NCI-H2171 treated with DMSO at 0.1 percent for 48 hours (cell line): ENCODE results near the gene PHF20.
"Not testable (repeated sequence)": the region's sequence is repeated elsewhere in the genome, so short reads cannot be mapped to it uniquely, and the experiment has no call there.

Experiments used
- DNase-seq: peaks from one replicate; lab custom pipeline; 2025; lab: John Stamatoyannopoulos, UW

The PHF20 gene

GRCh38 chr20:35839904-35840303 lies 68.1 kb downstream of the PHF20 start:
- DNase-seq = no peak

- DNase-seq = no peak
These were observed 68.6 kb downstream of the PHF20 start for GRCh38 chr20:35840421-35840820.

DNA sequence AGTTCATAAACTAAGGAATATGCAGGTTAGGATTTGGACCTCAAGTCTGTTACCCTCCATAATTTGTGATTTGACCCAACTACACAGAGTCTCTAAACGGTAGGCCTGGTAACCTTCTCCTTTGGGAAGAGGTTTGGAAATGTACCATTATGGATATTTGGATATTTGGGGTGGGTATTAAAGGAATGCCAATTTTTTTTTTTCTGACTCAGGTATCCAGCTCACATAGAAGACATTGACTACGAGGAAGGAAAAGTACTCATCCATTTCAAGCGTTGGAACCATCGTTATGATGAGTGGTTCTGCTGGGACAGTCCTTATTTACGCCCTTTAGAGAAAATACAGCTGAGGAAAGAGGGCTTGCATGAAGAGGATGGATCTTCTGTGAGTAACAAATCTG lies 70.5 kb downstream of the PHF20 start:
- DNase-seq = no peak

GRCh38 chr20:35843894-35844293 lies 72.1 kb downstream of the PHF20 start:
- DNase-seq = not testable (repeated sequence)

DNA sequence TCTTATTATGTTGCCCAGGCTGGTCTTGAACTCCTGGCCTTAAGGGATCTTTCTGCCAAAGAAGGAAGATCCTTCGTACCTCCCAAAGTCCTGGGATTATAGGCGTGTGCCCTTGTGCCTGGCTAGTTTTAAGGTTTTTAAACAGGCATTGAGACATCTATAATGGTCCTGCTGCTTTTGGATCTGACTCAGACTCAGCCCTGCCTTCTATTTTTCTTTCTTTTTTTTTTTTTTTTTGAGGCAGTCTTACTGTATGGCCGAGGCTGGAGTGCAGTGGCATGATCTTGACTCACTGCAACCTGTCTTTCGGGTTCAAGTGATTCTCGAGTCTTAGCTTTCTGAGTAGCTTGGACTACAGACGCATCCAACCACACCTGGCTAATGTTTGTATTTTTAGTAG lies 73.7 kb downstream of the PHF20 start:
- DNase-seq = no peak

DNA sequence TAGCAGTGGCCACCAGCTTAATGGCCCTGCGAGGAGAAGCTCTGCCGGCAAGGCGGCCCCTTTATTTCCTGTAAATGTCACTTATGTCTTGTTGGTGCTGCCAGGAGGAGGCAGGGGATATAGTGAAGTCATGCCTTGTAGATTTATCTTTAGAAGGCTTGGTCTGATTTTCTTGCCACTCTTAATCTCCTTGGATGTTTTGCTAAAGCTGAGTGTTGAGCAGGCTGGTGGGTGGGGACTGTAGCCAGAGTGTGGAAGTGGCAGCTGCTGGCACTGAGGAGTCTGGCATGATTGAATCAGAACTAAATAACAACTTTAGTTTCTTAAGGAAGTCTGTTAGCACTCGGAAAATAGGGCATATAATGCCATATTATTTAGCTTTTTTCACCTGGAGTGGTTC lies 77.9 kb downstream of the PHF20 start:
- DNase-seq = no peak

- DNase-seq = not testable (repeated sequence)
These were observed 79.8 kb downstream of the PHF20 start for GRCh38 chr20:35851659-35852058.

DNA sequence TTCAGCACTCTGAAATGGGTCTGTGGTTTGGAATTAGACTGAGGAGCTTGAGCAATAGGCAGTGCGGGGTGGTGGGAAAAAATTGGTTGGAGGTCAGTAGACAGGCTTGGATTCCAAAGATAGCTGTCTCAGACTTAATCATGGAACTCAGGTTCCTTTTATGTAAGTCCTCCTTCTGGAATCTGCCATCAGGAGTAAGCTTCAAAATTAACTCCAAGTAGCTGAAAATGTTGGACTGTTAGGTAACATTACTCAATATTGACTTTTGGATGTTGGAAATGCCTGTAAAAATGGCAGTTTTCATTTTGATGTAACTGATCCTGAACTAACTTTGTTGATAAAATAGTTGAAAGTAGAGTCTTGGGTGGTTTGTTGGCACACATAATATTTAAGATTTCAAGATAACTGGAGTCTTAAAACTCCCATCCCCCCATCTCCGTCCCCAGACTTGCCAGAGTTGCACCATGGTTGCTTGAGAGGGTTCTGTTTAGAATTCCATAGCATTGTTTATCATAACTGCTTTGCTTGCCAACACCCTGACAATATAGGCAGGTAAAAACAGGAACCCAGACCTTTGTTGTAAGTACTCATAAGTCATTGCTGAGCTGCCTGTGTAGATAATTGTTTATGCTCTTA lies 83.0 kb downstream of the PHF20 start:
- DNase-seq = no peak

- not testable (repeated sequence) for DNase-seq
These were observed 83.8 kb downstream of the PHF20 start for GRCh38 chr20:35855641-35856040.

GRCh38 chr20:35856866-35857265 lies 85.1 kb downstream of the PHF20 start:
- DNase-seq = no peak

- DNase-seq = no peak
These were observed 94.8 kb downstream of the PHF20 start for GRCh38 chr20:35866418-35867202.

GRCh38 chr20:35870541-35871258 lies 98.9 kb downstream of the PHF20 start:
- DNase-seq = no peak

- no peak for DNase-seq
These were observed 99.5 kb downstream of the PHF20 start for GRCh38 chr20:35871259-35871771.

DNA sequence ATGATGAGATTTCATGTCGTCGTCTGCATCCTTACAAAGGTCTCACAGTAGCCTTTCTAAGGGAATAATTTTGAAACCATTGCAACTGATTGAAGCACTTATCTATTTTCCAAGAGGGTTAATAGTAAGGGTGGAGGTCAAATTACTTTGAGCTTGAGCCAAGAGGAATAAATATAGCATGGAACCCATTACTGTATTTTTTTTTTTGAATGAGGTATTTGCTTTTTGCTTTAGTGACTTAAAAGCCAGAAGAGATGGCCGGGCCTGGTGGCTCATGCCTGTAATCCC lies 104.2 kb downstream of the PHF20 start:
- no peak for DNase-seq

DNA sequence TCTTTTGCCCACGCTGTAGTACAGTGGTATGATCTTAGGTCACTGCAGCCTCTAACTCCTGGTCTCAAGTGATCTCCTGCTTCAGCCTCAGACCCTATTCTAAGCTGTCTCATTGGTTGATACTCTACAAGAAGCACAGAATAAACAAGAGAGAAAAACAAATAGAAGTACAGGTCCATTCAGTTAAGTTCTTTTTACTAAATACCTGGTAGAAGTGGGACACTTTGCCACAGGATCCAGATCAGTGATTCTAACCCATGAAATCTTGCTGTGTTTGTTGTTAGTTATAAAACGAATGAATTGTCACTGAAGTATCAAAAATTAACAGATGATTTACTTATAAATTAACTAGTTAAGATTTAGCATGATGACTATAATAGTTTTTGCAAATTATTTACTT lies 105.8 kb downstream of the PHF20 start:
- DNase-seq = no peak

- DNase-seq = no peak
These were observed 106.4 kb downstream of the PHF20 start for GRCh38 chr20:35878113-35878625.

- DNase-seq = no peak
These were observed 109.9 kb downstream of the PHF20 start for GRCh38 chr20:35881676-35882075.

GRCh38 chr20:35882427-35883161 lies 110.8 kb downstream of the PHF20 start:
- not testable (repeated sequence) for DNase-seq

GRCh38 chr20:35883336-35883777 lies 111.5 kb downstream of the PHF20 start:
- DNase-seq = no peak

DNA sequence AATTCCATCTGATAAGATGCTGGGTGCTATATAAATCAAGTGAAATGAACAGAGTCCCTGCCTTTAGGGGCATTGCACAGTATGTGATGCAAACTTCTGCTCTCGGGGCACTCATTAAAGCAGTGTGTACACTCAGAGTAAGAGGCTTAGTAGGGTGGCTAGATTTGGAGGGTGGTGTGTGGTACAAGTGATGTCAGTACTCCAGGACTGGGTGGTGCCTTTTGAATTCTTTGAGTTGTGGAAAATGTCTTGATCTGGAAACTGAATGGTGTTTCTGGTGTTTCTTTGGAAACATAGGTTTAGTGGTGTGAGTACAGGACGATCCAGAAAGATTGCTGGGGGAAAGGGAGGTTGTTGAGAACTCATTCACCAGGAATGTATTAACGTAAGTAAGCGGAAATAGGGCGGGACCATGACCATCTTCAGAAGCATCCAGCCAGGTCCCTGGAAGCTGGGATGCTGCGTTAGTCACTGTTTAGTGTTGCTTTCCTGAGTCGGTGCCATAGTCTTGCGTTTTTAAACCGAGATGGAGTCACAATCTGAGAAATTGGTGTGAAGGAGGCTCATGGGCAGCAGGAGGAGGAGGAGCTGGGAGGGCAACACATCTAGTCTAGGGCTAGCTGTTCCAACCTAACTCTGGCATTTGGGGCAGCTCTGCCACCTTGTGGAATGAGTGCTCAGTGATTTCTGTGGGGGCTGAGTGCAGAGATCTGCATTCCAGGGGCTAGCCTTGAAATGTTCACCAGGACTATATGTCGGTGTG lies 112.1 kb downstream of the PHF20 start:
- DNase-seq = peak; percentile 73

- no peak for DNase-seq
These were observed 112.7 kb downstream of the PHF20 start for GRCh38 chr20:35884541-35884865.
